Osteoblast (primary cell): ENCODE results near the gene BMX. TPM values are rescaled to one million over a fixed set of nuclear protein-coding genes. Genes with fewer than 3 reads are reported as not detected.

Source experiments
- DNase-seq: peaks from one replicate; pipeline ENCODE4 v3.0.0; 2011; ENCODE audit warnings: low spot score, mixed read lengths; ENCODE audit not compliant: insufficient read length; ENCODE audit errors: missing footprints
- H2AFZ ChIP-seq: 2 replicates; pipeline ENCODE4 v1.6.0; 2011; ENCODE audit warnings: mild to moderate bottlenecking, low read length
- H3K27ac ChIP-seq: 2 replicates; pipeline ENCODE4 v1.5.1; 2011; ENCODE audit warnings: mild to moderate bottlenecking, low read depth, low read length, moderate library complexity
- H3K27me3 ChIP-seq: 2 replicates; pipeline ENCODE4 v1.6.0; 2012; ENCODE audit warnings: mild to moderate bottlenecking, control low read depth, inconsistent platforms, low read length, moderate library complexity; ENCODE audit not compliant: insufficient read depth
- H3K36me3 ChIP-seq: 2 replicates; pipeline ENCODE4 v1.5.1; 2011; ENCODE audit warnings: mild to moderate bottlenecking, low read length, control low read depth, moderate library complexity; ENCODE audit not compliant: insufficient read depth
- H3K4me1 ChIP-seq: 2 replicates; pipeline ENCODE4 v1.5.1; 2011; ENCODE audit warnings: mild to moderate bottlenecking, low read length, control low read depth, moderate library complexity; ENCODE audit not compliant: insufficient read depth
- H3K4me2 ChIP-seq: 2 replicates; pipeline ENCODE4 v1.6.0; 2011; ENCODE audit warnings: mild to moderate bottlenecking, low read length; ENCODE audit not compliant: insufficient read depth
- H3K4me3 ChIP-seq: fragments of 200-600 bp; sonication (generic); 3 replicates; pipeline ENCODE4 v1.5.1; 2012; ENCODE audit warnings: mild to moderate bottlenecking, low read length, inconsistent platforms; ENCODE audit not compliant: insufficient read depth
- H3K79me2 ChIP-seq: 2 replicates; pipeline ENCODE4 v1.6.0; 2012; ENCODE audit warnings: mild to moderate bottlenecking, low read length, control low read depth, inconsistent platforms; ENCODE audit not compliant: insufficient read depth
- H3K9me3 ChIP-seq: 2 replicates; pipeline ENCODE4 v1.5.1; 2011; ENCODE audit warnings: low read depth, low read length, control low read depth
- H4K20me1 ChIP-seq: 2 replicates; pipeline ENCODE4 v1.6.0; 2012; ENCODE audit warnings: mild to moderate bottlenecking, low read length, control low read depth; ENCODE audit not compliant: insufficient read depth
- CTCF ChIP-seq: IDR thresholded peaks from 2 replicates; pipeline ENCODE4 v1.5.1; 2011; ENCODE audit warnings: mild to moderate bottlenecking, low read depth, low read length, moderate library complexity; ENCODE audit errors: extremely low read depth
- total RNA-seq: library from RNA; depleted of rRNA; stranded (reverse); fragments of >200 nt; gene quantifications from 2 replicates; pipeline ENCODE4 v1.2.3, GENCODE V29; 2012

BMX gene
- total RNA-seq, 1 donor: not detected

GRCh38 chrX:15525664-15526416, 25.2 kb downstream of the BMX start:
- no peak overlapping the region for H2AFZ ChIP-seq
- DNase-seq: no peak
- H4K20me1 ChIP-seq: no peaks in the 10 kb centered on the region
- no peak overlapping the region for H3K27ac ChIP-seq
- no peaks in the 10 kb centered on the region for H3K9me3 ChIP-seq
- TF ChIP-seq CTCF: no peak
- H3K4me1 ChIP-seq: no peaks in the 10 kb centered on the region
- H3K4me2 ChIP-seq: no peak overlapping the region
- H3K27me3 ChIP-seq: peaks cover 6% of the 10 kb centered on the region
- no peaks in the 10 kb centered on the region for H3K79me2 ChIP-seq
- no peaks in the 10 kb centered on the region for H3K36me3 ChIP-seq
- no peak overlapping the region for H3K4me3 ChIP-seq

- no peak for TF ChIP-seq CTCF
- Histone ChIP-seq H3K27me3 (peaks cover 9% of the 10 kb centered on the region), H3K79me2 (no peaks in the 10 kb centered on the region), H3K4me1 (no peaks in the 10 kb centered on the region), H2AFZ (no peak overlapping the region), H3K4me3 (no peak overlapping the region), H3K27ac (no peak overlapping the region), H3K4me2 (no peak overlapping the region), H3K9me3 (no peaks in the 10 kb centered on the region), H3K36me3 (no peaks in the 10 kb centered on the region), H4K20me1 (no peaks in the 10 kb centered on the region)
- no peak for DNase-seq
These were observed 28.6 kb downstream of the BMX start for GRCh38 chrX:15529165-15529564.

GRCh38 chrX:15530318-15530717, 29.7 kb downstream of the BMX start:
- Histone ChIP-seq H3K27me3 (peaks cover 7% of the 10 kb centered on the region), H3K36me3 (no peaks in the 10 kb centered on the region), H3K4me2 (no peak overlapping the region), H3K4me3 (no peak overlapping the region), H3K9me3 (no peaks in the 10 kb centered on the region), H3K79me2 (no peaks in the 10 kb centered on the region), H3K27ac (no peak overlapping the region), H3K4me1 (no peaks in the 10 kb centered on the region), H4K20me1 (no peaks in the 10 kb centered on the region), H2AFZ (no peak overlapping the region)
- no peak for DNase-seq
- no peak for TF ChIP-seq CTCF

- Histone ChIP-seq H2AFZ (no peak overlapping the region), H3K4me3 (no peak overlapping the region), H4K20me1 (no peaks in the 10 kb centered on the region), H3K9me3 (no peaks in the 10 kb centered on the region), H3K36me3 (no peaks in the 10 kb centered on the region), H3K27ac (no peak overlapping the region), H3K4me2 (no peak overlapping the region), H3K79me2 (no peaks in the 10 kb centered on the region), H3K4me1 (no peaks in the 10 kb centered on the region), H3K27me3 (peaks cover 5% of the 10 kb centered on the region)
- TF ChIP-seq CTCF: no peak
- DNase-seq: no peak
These were observed 46.1 kb downstream of the BMX start for GRCh38 chrX:15546745-15547144.
